IMR-90 (cell line): Measurements from ENCODE around the gene FOXM1. TPM values are rescaled to one million over a fixed set of nuclear protein-coding genes. Genes with fewer than 3 reads are reported as not detected.

Source experiments
- ATAC-seq: fragments of 200-7000 bp; cut with Tn5 transposase; 2 replicates; pipeline ENCODE4 v1.9.1; 2020; ENCODE audit warnings: low read depth, mild to moderate bottlenecking, moderate library complexity
- BruUV-seq: library from RNA; stranded (reverse); fragments of 400-500 nt; replicated peaks from 2 replicates; lab custom pipeline; 2021; lab: Mats Ljungman, UMichigan
- CTCF ChIA-PET: fragments of 300-600 bp; formaldehyde crosslinking; extraction: SDS; loops from one replicate; lab custom pipeline; 2021; ENCODE audit warnings: antibody characterized with exemption; lab: Yijun Ruan, JAX
- POLR2A ChIA-PET: fragments of 300-600 bp; sonication (Branson Sonifier 250); formaldehyde crosslinking; loops from one replicate; lab custom pipeline; 2022; ENCODE audit warnings: antibody characterized with exemption; ENCODE audit not compliant: unreplicated experiment; lab: Charles Lee
- DNase-seq: peaks from one replicate; pipeline ENCODE4 v3.0.0; 2013
- H2AFZ ChIP-seq: replicated peaks from 2 replicates; pipeline ENCODE3; 2013; ENCODE audit warnings: low read length, mild to moderate bottlenecking; ENCODE audit not compliant: poor library complexity
- H2AK5ac ChIP-seq: 2 replicates; pipeline ENCODE4 v1.6.1; 2013; ENCODE audit warnings: low read depth, low read length, inconsistent platforms
- H2AK9ac ChIP-seq: replicated peaks from 2 replicates; pipeline ENCODE3; 2013; ENCODE audit warnings: mild to moderate bottlenecking, low read depth, low read length, moderate library complexity; ENCODE audit not compliant: poor library complexity
- H2BK120ac ChIP-seq: 2 replicates; pipeline ENCODE4 v1.6.1; 2013; ENCODE audit warnings: low read depth, low read length, inconsistent platforms
- H2BK15ac ChIP-seq: 3 replicates; pipeline ENCODE4 v1.6.1; 2013; ENCODE audit warnings: low read depth, low read length, inconsistent platforms
- H2BK20ac ChIP-seq: 2 replicates; pipeline ENCODE4 v1.6.1; 2013; ENCODE audit warnings: low read depth, mild to moderate bottlenecking, inconsistent platforms, low read length, moderate library complexity
- H2BK5ac ChIP-seq: 2 replicates; pipeline ENCODE4 v1.6.1; 2013; ENCODE audit warnings: mild to moderate bottlenecking, low read depth, low read length, inconsistent platforms; ENCODE audit not compliant: poor library complexity, severe bottlenecking
- H3K14ac ChIP-seq: replicated peaks from 2 replicates; pipeline ENCODE4 v1.6.1; 2013; ENCODE audit warnings: low read depth, low read length, inconsistent platforms
- H3K18ac ChIP-seq: 2 replicates; pipeline ENCODE4 v1.6.1; 2013; ENCODE audit warnings: low read depth, low read length, control low read depth
- H3K23ac ChIP-seq: 2 replicates; pipeline ENCODE4 v1.6.1; 2013; ENCODE audit warnings: low read depth, low read length, inconsistent platforms
- H3K27ac ChIP-seq: 2 replicates; pipeline ENCODE4 v1.5.1; 2013; ENCODE audit warnings: mild to moderate bottlenecking, control low read depth, low read length; ENCODE audit not compliant: insufficient read depth
- H3K27me3 ChIP-seq: 2 replicates; pipeline ENCODE4 v1.6.1; 2013; ENCODE audit warnings: low read length; ENCODE audit not compliant: control insufficient read depth, insufficient read depth
- H3K36me3 ChIP-seq: 2 replicates; pipeline ENCODE4 v1.6.1; 2013; ENCODE audit warnings: low read length, mixed read lengths; ENCODE audit not compliant: control insufficient read depth, insufficient read depth
- H3K4ac ChIP-seq: 2 replicates; pipeline ENCODE4 v1.6.1; 2013; ENCODE audit warnings: low read depth, low read length, inconsistent platforms
- H3K4me1 ChIP-seq: 2 replicates; pipeline ENCODE4 v1.6.1; 2013; ENCODE audit warnings: low read length, mixed read lengths; ENCODE audit not compliant: control insufficient read depth, insufficient read depth
- H3K4me2 ChIP-seq: 2 replicates; pipeline ENCODE4 v1.6.1; 2013; ENCODE audit warnings: low read depth, mild to moderate bottlenecking, control low read depth, low read length, moderate library complexity
- H3K4me3 ChIP-seq: 2 replicates; pipeline ENCODE4 v1.5.1; 2013; ENCODE audit warnings: low read depth, mild to moderate bottlenecking, control low read depth, low read length, moderate library complexity; ENCODE audit not compliant: insufficient read depth
- H3K56ac ChIP-seq: 2 replicates; pipeline ENCODE4 v1.6.1; 2013; ENCODE audit warnings: low read length, inconsistent platforms; ENCODE audit not compliant: insufficient read depth; ENCODE audit errors: extremely low read depth
- H3K79me1 ChIP-seq, 2 experiments: 2 replicates each; pipeline ENCODE4 v1.6.1; 2013; ENCODE audit warnings: low read length in 2 of 2, inconsistent platforms in 1 of 2, low read depth in 1 of 2
- H3K9ac ChIP-seq: 2 replicates; pipeline ENCODE4 v1.6.1; 2013; ENCODE audit warnings: low read depth, low read length, control low read depth
- H3K9me1 ChIP-seq: 2 replicates; pipeline ENCODE4 v1.6.1; 2013; ENCODE audit warnings: low read length, inconsistent platforms; ENCODE audit not compliant: insufficient read depth
- H3K9me3 ChIP-seq: 2 replicates; pipeline ENCODE4 v1.6.1; 2013; ENCODE audit warnings: low read length; ENCODE audit not compliant: control insufficient read depth, insufficient read depth
- H4K20me1 ChIP-seq: 2 replicates; pipeline ENCODE4 v1.6.1; 2013; ENCODE audit warnings: low read length, inconsistent platforms; ENCODE audit not compliant: insufficient read depth
- H4K5ac ChIP-seq: 2 replicates; pipeline ENCODE4 v1.6.1; 2013; ENCODE audit warnings: mild to moderate bottlenecking, low read depth, low read length, control low read depth
- H4K8ac ChIP-seq, 2 experiments: 2 replicates each; pipeline ENCODE4 v1.6.1; 2013; ENCODE audit warnings: low read depth in 2 of 2, low read length in 2 of 2, control low read depth in 1 of 2, inconsistent platforms in 1 of 2
- H4K91ac ChIP-seq: 2 replicates; pipeline ENCODE4 v1.6.1; 2013; ENCODE audit warnings: low read depth, low read length, inconsistent platforms; ENCODE audit not compliant: insufficient read depth
- BHLHE40 ChIP-seq: fragments of 150-350 bp; IDR thresholded peaks from 2 replicates; pipeline ENCODE4 v1.6.1; 2016; ENCODE audit warnings: mild to moderate bottlenecking, low read depth, low read length
- CEBPB ChIP-seq: IDR thresholded peaks from 2 replicates; pipeline ENCODE4 v1.6.1; 2012; ENCODE audit warnings: low read depth, low read length, improper control_type of control experiment
- CHD1 ChIP-seq: IDR thresholded peaks from 2 replicates; pipeline ENCODE4 v1.6.1; 2012; ENCODE audit warnings: low read depth, low read length, improper control_type of control experiment
- CTCF ChIP-seq: conservative IDR thresholded peaks from 2 replicates; pipeline ENCODE4 v1.5.1; 2012; ENCODE audit warnings: mild to moderate bottlenecking, low read depth, low read length, improper control_type of control experiment
- ELK1 ChIP-seq: fragments of 150-350 bp; IDR thresholded peaks from 2 replicates; pipeline ENCODE4 v1.6.1; 2016; ENCODE audit warnings: low read depth, mild to moderate bottlenecking, low read length, moderate library complexity, borderline replicate concordance
- MAZ ChIP-seq: IDR thresholded peaks from 2 replicates; pipeline ENCODE4 v1.6.1; 2012; ENCODE audit warnings: low read depth, mild to moderate bottlenecking, low read length, improper control_type of control experiment, moderate library complexity, borderline replicate concordance
- NFE2L2 ChIP-seq: fragments of 150-350 bp; IDR thresholded peaks from 2 replicates; pipeline ENCODE4 v1.6.1; 2016; ENCODE audit warnings: low read depth, mild to moderate bottlenecking, low read length
- POLR2A ChIP-seq: IDR thresholded peaks from 2 replicates; pipeline ENCODE4 v1.6.1; 2012; ENCODE audit warnings: mild to moderate bottlenecking, low read depth, low read length
- RCOR1 ChIP-seq: IDR thresholded peaks from 2 replicates; pipeline ENCODE4 v1.6.1; 2012; ENCODE audit warnings: mild to moderate bottlenecking, low read length, improper control_type of control experiment; ENCODE audit not compliant: insufficient replicate concordance
- SMC3 ChIP-seq: fragments of 150-350 bp; IDR thresholded peaks from 2 replicates; pipeline ENCODE4 v1.6.1; 2016; ENCODE audit warnings: low read depth, mild to moderate bottlenecking, antibody characterized with exemption, low read length, moderate library complexity
- USF2 ChIP-seq: fragments of 150-350 bp; IDR thresholded peaks from 2 replicates; pipeline ENCODE4 v1.6.1; 2017; ENCODE audit warnings: mild to moderate bottlenecking, antibody characterized with exemption, low read length, low read depth
- WGBS, 2 experiments: methylation state at CpG; one replicate each; pipeline versions ENCODE4 v1.1.5 to v1.1.7; 2013; ENCODE audit warnings: missing lambda C conversion rate in 2 of 2; ENCODE audit not compliant: insufficient read length in 1 of 2; ENCODE audit errors: extremely low coverage in 2 of 2; 5-methylcytosine and 5-hydroxymethylcytosine counted together
- dilution Hi-C: fragments of 300-500 bp; cut with HindIII; formaldehyde crosslinking; loops from one replicate; pipeline ENCODE4 v1.14.3; 2018; ENCODE audit warnings: low sequenced_read_pairs; ENCODE audit not compliant: unreplicated experiment
- in situ Hi-C: fragments of 300-500 bp; cut with MboI; formaldehyde crosslinking; loops from 3 replicates; pipeline ENCODE4 v1.14.3; 2019; ENCODE audit warnings: low sequenced_read_pairs, inconsistent platforms, mixed read lengths
- intact Hi-C: fragments of 100-400 bp; cut with micrococcal nuclease; formaldehyde crosslinking; loops from 2 replicates; pipeline ENCODE4 v1.10.0; 2022
- polyA plus RNA-seq, 3 experiments: library from polyadenylated mRNA; depleted of rRNA; stranded (reverse); fragments of >200 nt; gene quantifications; 2 replicates each; pipeline ENCODE4 v1.2.3, GENCODE V29; 2012; ENCODE audit warnings: low replicate concordance in 1 of 3
- total RNA-seq: library from RNA; depleted of rRNA; stranded (reverse); fragments of >200 nt; gene quantifications from 2 replicates; pipeline ENCODE4 v1.2.3, GENCODE V29; 2012

The FOXM1 gene
- total and polyA plus RNA-seq, 2 of the 4 experiments (the other 2 are of a cell fraction) = 14.9 to 29.3 TPM

GRCh38 chr12:2892246-2892645 is 15.3 kb upstream of the FOXM1 start:
- Histone ChIP-seq H3K4me3 (no peak overlapping the region), H3K27me3 (no peaks in the 10 kb centered on the region), H2AK5ac (no peak overlapping the region), H2BK120ac (no peak overlapping the region), H3K4ac (no peak overlapping the region), H3K23ac (no peak overlapping the region), H3K27ac (no peak overlapping the region), H3K4me1 (peaks cover 7% of the 10 kb centered on the region), H3K9me3 (no peaks in the 10 kb centered on the region), H3K79me1 (peaks cover 6 to 51% of the 10 kb centered on the region in 2 experiments; a peak in 3 of 4 replicates), H3K36me3 (peaks cover 5% of the 10 kb centered on the region), H3K4me2 (peak overlapping the region; percentile 34; the same call in 1 of the 2 replicates), H3K14ac (no peak overlapping the region), H2BK20ac (no peak overlapping the region), H3K18ac (no peak overlapping the region), H4K8ac (no peak overlapping the region), H2BK15ac (no peak overlapping the region), H3K9ac (no peak overlapping the region), H3K9me1 (peaks cover 12% of the 10 kb centered on the region), H2AFZ (no peak overlapping the region), H3K56ac (no peak overlapping the region), H4K5ac (no peak overlapping the region), H2BK5ac (no peak overlapping the region), H2AK9ac (no peak overlapping the region), H4K20me1 (peaks cover 19% of the 10 kb centered on the region), H4K91ac (no peak overlapping the region)
- in situ Hi-C loops (no loop called here), intact Hi-C loops (no loop called here), dilution Hi-C loops (no loop called here)
- ChIA-PET CTCF (no interaction called here), POLR2A (interaction anchor here (0.6 kb wide), 1 partner anchor 11 kb away, joined by 4 read pairs; no protein-coding TSS in a partner anchor)
- no TSS peak for BruUV-seq
- WGBS, 2 experiments = 93% methylated on average over 3 of the region's 12 CpGs; no CpG with 5 or more reads in 1 of the 2 experiments
- ATAC-seq (no peak), DNase-seq (no peak)
- TF ChIP-seq POLR2A (no peak), RCOR1 (no peak), CTCF (no peak), NFE2L2 (no peak), CHD1 (no peak), ELK1 (no peak), USF2 (no peak), BHLHE40 (no peak), CEBPB (no peak), MAZ (no peak), SMC3 (no peak)
